GM18870 (cell line): ENCODE data around the gene ZNF777.

ENCODE experiments used
- ATAC-seq: cut with Tn5 transposase; IDR thresholded peaks from one replicate; pipeline ENCODE4 v1.9.1; 2021; ENCODE audit warnings: moderate library complexity; ENCODE audit not compliant: unreplicated experiment

The ZNF777 gene

DNA sequence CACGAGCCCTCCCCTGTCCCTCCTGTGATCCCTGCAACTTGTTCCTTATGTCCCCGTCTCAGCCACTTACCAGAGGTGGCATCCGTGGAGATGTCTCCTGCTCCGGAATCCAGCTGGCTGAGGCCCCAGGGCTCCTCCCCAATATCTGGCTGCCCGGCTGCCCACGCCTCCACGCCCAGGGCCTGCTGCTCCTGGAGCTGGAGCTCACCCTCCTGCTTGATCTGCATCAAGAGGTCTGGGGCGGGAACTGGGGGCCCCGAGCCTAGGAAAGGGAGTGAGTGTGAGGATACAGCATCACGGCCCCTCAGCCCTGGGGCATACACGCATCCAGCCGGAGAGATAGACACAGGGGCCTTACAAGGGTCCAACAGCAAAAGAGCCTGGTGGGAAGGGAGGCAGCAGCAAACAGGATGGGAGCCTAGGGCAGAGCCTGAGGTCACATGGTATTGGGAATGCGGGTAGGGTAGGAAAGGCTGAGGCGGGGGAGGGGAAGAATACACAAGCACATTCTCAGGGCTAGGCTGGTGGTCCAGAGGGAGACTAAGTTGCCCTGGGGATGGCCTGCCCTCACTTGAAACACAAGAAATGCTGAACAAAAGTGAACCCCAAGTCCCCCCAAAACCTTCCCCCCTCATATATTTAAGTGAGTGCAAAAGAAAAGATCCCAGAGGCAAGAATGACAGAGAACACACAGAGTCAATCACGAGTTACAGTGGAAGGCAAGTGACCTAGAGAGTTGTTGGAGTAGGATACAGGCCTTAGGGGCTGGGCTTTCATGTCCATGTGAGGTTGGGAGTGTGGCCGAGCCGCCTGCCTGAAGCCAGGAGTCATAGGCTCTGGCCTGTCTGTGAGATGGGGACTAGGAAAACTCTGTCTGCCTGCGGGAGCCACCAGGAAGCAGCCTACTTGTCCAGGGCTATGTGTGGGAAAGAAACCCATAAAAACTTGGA lies 16.9 kb upstream of the ZNF777 start:
- no peak for ATAC-seq

DNA sequence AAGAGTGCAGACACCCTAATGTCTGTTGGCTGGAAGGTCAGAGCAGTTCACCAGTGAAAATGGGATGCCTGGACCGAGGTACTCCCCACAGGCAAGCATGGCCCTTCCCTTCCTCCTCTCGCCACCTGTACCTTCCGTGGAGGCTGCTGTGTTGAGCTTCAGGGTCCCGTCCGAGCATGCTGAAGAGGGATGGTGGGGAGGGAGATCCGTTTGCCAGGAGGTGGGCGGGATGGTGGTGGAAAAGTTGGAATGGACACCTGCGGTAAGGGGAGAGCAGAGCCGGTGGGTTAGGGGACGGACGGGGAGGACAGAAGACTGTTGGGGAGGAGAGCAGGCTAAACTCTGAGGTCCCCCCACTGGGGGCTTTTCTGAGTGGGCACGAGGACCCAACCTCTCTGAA lies 15.9 kb upstream of the ZNF777 start:
- ATAC-seq: no peak

DNA sequence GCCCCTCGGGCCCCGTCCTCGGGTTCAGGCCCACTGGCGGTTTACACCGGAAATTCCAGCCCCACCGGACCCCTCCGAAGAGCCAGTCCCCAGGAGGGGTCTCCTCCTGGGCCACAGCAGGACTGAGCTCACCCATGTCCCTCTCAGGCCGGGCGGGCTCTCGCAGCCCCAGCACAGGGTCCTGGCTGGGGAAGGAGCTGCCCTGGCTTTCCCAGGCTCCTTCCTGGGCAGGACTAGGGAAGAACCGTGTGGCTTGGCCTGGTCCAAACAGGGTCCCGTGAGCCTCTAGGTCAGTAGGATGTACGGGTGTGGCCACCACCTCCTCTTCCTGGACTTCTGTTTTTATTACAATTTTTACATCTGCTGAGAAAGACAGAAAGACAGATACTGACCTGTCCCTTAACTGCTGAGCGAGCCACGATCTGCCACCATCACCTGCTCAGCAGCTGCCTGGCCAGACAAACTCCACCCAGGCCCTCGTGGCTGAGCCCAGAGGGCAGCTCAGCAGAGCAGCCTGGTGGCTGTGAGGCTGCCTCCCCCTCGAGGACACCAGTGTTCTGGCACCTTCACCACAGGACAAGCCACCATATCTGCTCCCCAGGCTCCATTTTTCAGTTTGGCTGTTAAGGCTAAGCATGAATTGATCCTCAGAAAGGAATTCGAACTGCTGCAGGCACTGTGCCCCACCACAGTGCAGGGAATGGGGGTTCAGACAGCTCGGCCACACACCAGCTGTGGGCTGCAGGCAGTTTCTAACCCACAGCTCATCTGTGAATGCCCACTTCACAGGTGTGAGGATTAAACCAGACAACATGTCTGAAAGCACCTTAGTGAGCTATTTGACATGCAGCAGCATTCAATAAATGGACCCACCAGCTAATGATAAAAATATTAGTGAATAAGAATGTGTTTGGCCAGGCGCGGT lies 14.5 kb upstream of the ZNF777 start:
- no peak for ATAC-seq

DNA sequence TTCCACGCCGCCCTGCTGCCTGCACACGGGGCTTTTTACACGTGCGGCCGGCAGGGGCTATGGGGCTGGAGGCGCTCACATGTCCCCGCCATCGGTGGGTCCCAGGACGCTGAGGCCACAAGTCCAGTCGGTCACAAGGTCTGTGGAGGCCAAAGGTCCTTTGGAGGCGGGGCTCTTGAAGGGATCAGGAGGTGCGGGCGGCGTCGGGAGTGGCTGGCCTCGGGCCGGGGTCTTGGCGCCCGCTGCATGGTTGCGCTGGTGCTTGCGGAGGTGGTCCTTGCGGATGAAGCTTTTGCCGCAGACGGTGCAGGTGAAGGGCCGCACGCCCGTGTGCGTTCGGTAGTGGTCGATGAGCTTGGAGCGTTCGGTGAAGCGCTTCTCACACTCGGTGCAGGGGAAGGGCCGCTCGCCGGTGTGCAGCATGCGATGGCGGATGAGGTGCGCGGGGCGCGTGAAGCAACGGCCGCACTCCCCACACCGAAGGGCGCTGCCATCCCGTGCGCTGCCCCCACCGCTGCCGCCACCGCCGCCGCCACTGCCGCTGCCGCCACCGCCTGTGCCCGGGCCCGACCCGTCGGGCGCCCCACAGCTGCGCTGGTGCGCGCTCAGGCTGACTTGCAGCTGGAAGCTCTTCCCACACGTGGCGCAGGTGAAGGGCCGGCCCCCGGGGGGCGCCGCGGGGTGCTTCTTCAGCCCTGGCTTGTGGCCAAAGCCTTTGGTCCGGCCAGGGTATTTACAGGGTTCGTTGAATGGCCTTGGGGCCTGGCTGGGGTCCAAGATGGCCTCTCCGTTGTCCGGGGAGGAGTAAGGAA lies 13.7 kb upstream of the ZNF777 start:
- ATAC-seq: no peak

DNA sequence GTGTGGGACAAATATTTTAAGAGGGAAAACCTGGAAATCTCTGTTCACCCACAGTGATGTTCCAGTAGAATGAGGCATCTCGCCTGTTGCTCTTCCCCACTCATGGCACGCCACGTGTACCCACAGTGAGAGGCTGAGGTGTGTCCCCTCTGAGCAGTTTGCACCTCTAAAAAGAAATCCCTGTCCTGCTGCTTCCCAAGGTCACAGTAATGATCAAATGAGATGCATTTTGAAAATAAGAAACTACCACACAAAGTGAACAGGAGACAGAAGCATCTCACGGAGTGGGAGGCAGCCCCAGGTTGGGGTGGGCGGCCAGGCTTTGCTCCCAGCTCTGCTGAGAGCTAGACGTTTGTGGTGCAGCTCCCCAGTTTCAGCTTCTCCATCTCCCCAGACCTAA lies 12.4 kb upstream of the ZNF777 start:
- ATAC-seq: no peak

DNA sequence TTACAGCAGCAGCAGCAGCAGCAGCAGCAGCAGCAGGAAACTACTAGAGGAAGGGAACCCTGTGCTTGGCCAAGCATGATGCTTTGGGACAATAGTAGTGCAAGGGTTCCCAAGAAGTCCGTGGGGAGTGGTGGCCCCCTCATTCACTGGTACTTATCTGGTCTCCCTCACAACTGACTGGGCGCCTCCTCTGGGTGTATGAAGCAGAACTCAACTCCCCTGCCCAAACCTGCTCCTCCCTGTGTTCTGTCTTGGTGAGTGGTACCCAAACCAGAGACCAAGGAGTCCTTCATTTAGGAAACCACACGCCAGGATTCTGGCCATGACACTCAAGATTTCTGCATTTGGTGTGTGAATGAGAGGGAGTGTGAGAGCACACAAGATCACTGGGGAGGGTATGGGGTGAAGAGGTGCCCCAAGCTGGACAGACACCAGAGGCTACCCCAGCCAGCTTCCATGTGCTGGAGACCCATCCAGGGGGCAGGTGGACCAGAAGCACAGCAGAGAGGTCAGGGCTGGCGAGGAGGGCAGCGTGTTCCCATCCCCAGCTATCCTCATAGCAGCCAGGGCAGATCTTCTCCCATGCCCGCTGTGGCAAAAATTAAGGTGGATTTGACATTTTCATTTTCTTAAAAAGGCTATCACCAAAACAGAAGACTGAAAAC lies 10.6 kb upstream of the ZNF777 start:
- no peak for ATAC-seq

DNA sequence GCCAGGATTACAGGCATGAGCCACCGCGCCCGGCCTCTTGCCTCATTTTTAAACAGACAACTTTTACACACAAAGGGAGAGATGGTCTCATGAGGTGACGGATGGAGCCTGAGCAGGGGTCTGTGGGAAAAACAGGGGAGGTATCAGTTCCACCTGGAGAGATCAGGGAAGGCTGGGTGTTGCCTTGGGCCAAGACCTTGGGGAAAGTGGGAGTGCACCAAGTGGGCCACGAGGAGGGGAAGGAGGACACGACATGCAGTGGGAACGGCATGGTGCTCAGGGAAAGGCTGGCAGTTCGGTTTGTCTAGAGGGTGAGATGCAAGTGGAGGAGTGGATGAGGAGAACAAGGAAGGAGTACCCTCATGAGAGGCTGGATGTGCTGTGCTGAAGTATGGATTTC lies 8.9 kb upstream of the ZNF777 start:
- ATAC-seq: no peak

DNA sequence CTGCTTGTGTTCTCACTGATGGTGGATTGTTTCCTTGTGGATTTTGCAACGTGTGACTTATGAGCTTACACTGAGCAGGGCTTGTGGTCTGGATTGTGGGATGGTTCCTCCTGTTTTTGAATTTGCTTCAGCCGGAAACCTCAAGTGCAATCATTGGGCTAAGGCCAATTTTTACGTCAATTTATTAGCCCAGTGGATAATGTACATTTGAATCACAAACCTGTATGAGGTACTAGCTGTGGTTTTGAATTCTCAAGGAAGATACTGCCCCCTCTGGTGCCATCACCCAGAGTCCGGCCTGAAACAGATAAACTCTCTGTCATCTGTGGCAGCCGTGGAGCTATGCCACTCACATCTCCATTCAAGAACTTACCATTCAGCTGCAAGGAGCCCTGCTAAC lies 7.3 kb upstream of the ZNF777 start:
- no peak for ATAC-seq

DNA sequence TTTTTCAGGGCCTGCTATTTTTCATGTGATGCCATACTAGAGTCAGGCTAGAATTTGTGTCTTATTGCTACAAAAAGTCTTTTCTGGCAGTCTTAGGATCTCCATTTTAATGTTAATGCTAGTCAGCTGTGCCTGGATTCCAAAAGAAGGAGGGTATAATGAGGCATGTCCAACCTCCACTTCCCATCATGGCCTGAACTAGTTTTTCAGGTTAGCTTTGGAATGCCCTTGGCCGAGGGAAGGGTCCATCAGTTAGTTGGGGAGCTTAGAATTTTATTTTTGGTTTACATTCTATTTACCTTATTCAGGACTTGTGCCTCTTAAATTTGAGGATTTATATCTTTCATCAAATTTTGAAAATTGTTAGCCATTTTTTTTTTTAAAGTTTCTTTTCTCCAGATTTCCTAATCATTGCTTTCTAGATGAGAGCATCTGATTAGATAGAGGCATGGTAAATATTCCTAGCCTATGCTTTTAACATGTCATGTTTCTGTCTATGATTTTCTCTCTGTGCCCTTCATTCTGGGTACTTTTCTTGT lies 6.5 kb upstream of the ZNF777 start:
- no peak for ATAC-seq

DNA sequence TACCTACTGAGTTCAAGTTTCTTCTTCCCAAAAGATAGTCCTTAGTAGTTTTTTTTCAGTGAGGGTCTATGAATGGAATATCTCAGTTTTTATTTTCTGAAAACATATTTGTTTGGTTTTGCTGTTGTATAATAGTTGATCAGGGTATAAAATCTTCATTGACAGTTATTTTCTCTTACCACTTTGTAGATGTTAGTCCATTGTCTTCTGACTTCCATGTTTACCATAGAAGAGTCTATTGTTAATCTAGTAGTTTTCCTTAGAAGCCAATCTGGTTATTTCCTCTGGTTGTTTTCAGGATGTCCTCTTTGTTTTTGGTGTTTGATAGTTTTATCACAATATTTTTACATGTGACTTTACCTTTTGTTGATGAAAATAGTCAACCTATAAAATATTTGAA lies 5.5 kb upstream of the ZNF777 start:
- no peak for ATAC-seq

DNA sequence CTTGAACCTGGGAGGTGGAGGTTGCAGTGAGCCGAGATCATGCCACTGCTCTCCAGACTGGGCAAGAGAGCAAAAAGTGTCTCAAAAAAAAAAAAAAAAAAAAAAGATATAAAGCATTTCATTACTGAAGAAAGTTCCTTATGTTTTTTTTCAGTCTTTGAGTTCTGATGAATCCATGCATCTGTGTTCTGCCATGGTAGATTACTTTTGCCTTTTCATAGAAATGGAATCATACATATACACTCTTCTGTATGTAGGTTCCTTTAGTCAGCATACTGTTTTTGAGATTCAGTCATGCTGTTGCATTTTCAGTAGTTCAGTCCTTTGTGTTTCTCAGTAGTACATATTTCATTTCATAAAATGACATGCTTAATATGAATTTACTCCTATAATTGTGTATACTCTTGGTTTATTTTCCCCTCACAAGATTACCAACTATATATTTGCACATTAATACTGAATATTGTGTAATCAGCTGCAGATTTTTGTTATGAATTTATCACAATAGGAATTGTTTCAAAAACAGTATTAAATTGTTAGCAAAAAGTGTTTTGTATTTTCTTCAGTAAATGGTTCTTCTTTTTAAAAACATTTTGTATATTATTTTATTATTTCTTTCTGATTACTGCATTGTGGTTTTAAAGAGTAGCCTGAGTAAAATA lies 2.8 kb upstream of the ZNF777 start:
- no peak for ATAC-seq

DNA sequence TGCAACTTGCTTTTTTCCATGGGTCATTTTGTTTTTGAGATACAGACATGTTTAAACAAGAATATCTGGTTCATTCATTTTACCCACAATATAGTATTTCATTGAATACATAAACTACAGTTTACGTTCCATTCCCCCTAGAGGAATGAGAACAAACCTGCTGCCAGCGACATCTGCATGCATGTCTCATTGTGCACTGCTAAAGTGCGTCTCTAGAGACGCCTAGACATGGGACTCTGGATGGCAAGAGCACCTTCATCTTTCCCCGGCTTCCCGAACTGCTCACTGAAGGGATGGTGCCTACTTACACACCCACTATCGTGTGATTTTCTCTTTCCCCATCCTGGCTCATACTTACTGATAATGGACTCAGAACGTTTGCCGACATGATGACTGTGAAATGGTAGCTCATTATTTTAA lies 1.2 kb upstream of the ZNF777 start:
- ATAC-seq: no peak

DNA sequence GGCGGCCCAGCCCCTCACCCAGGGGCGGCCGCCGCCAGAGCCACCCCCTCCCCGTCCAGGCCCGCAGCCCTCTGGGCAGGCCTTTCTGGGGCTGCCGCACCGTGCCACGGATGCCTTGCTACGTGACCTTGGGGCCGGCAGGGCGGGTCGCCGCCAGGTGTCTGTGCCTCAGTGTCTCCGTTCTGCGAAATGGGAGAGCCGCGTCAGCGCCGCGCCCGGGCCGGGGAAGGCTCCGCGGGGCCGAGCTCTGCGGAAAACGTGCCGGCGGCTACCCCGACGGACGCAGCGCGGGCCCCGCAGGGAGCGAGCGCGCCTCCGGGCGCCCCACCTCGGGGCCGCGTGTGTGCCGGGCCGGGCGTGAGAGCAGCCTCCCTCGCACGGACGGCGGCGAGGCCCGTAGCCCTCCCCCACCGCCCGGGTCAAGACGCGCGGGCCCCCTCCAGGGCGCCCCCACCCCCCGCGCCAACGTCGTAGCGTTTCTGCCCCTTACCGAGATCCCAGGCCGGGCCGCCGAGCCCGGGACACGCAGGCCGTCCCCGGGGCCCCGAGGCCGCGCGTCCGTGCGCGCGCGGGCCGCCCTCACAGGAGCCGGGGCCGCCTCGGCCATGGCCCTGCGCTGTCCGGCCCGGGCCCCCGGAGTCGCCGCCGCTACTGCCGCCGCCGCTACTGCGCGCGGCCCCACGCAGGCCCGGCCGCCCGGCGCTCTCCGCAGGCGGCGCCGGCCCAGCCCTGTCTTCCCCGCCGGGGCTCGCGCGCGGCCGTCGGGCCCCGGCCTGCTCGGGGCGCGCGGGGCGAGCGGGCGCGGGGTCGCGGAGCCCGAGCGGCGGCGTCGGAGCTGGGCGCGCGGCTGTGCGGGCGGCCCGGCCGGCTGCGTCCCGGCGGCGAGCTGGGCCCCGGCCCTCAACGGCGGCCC lies 1.1 kb downstream of the ZNF777 start:
- ATAC-seq: peak; percentile 8

DNA sequence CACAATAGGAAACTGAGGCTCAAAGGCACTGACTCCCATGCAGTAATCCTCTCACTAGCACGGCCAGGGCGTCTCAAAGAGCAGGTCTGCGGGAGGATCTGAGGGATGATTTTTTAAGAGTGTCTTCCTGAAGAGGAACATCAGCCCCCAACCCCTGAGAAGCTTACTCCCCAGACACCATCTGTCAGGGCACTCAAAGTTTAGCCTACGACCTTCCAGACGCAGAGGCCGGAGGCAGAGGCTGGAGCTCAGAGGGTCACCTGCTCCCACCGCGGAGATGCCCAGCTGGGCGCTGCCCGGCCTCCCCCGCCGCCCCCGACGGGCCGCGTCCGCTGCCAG lies 1.7 kb downstream of the ZNF777 start:
- no peak for ATAC-seq

DNA sequence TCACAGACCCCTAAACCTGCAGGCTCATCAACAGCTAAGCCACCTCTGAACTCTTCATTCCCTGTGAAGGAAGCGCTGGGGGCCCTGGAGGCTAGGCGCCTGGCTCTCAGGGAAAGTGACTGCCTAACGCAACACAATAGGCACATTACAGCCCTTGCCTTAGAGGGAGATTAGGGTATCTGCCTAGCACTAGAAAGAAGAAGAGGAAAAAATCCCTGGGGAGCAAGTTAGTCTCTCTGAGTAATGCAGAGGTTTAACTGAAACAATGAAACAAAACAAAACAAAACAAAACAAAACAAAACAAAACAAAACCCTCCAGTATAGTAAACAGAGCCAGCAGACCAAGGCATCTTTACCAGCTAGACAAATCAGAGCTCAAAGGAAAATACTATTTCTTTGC lies 2.6 kb downstream of the ZNF777 start:
- no peak for ATAC-seq

DNA sequence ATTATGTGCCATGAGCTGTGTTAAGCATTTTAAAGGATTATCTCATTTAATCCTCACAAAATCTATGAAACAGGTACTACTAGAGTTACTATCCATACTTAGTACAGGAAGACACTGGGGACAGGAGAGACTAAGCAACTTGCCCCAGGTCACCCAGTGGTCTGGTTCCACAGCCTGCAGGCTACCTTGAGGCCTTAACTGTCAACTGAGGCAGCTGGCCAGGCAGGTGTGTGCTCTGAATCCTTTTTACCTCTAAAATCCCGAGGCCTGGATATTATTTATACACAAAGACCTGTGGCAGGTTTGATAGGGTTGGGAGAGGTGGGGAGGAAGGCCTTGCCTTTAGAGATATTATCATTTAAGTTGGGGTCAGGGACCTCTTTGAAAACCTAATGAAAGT lies 3.1 kb downstream of the ZNF777 start:
- no peak for ATAC-seq

DNA sequence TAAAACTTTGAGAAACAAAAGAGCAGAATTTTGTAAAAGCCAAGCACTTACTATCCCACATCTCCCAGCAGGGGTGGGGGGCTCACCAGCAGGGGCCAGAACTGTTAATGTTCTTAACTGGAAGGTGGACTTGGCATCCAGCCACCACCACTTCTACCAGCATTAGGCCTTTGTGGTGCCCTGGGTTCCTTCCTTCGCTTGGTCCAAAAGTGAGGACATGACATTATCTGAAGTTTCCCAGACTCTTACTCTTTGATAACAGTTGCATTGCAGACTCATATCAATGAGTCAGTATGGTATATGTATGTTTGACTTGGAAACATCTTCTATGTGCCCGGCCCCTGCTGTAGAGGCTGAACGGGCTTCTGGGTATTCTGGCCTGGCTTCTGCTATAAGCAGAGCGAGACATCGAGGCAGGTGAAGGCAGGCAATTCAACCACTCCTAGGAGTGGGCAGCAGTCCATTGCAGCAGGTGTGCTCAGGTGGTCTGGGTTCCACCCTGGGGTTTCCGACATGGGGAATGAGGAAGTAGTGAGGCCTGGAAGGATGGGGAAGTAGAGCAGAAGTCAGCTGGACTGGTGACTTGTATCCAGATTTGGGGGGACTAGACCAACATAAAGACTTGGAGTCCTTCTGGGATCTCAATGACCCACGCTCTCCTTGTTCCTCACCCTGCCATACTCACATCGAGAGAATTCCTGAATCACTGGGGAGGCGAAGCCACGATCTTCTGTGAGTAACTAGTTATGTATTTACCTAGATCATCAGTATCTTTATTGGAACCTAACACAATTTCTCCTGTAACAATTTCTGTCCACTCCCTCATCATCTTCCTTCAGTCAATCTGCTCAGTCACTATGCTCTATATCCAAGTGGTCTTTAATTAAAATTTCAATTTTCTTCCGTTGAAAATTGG lies 4.1 kb downstream of the ZNF777 start:
- no peak for ATAC-seq
